GM18861 (cell line): ENCODE measurements around the gene KCNH5.
"Not testable (repeated sequence)": the region's sequence is repeated elsewhere in the genome, so short reads cannot be mapped to it uniquely, and the experiment has no call there.

Source experiments
- ATAC-seq: cut with Tn5 transposase; IDR thresholded peaks from one replicate; pipeline ENCODE4 v1.9.1; 2021; ENCODE audit not compliant: unreplicated experiment

Gene KCNH5

DNA sequence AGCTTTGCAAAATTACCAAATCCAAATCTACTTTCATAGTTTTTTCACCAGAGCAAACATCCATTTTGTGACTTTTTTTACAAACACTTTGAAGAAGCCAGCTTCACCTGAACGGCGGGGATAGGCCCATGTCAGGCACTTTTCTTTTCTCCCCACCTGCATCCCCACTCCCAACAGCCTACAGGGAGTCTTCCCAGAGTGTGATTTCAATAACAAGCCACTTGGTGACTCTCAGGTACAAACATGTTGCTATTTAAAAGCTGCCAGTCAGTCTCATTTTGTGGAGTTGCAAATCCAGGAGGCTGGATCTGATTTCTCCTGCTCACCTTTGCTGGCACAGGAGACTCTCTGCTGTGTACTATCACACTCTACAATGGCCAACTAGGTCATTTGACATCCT, 285.5 kb downstream of the KCNH5 start:
- ATAC-seq: no peak

GRCh38 chr14:62746881-62747280, 298.4 kb downstream of the KCNH5 start:
- ATAC-seq: not testable (repeated sequence)

- no peak for ATAC-seq
Observed at GRCh38 chr14:62745496-62745895, 299.8 kb downstream of the KCNH5 start.

DNA sequence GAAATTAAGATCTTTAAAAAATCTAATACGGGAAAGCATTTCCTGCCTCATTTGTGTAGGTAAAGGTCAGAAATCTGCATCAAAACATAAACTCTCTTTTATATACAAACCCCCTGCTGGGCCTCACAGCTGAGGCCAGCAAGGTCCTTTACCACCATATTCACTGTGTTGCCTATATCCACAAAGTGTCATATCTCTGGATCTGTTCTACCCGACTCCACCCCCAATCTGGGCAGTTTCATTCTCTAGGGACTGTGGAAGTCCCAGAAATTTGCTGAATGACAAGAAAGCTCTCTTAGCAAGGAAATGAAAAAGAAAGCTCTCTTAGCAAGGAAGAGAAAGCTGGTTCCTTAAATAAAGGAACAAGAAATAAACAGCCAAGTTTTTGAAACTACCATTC, 301.7 kb downstream of the KCNH5 start:
- ATAC-seq: no peak

DNA sequence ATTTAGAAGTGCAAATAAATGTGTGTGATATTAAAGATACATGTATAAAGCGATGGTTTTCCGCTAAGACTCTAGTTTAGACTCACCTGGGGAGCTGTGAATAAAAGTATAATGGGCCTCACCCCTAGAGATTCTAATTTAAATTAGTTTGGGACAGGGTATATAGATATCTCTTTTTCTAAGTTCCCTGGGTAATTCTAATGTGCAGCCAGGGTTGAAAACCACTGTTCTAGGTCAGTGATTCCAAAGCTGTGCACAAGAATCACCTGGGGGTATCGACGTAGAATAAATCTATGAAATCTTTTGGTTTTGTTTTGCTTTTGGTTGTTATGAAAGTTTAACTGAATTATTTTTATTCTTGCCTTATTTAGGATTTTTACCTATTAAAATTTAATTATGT, 302.1 kb downstream of the KCNH5 start:
- no peak for ATAC-seq

GRCh38 chr14:62739647-62740046, 305.6 kb downstream of the KCNH5 start:
- no peak for ATAC-seq

DNA sequence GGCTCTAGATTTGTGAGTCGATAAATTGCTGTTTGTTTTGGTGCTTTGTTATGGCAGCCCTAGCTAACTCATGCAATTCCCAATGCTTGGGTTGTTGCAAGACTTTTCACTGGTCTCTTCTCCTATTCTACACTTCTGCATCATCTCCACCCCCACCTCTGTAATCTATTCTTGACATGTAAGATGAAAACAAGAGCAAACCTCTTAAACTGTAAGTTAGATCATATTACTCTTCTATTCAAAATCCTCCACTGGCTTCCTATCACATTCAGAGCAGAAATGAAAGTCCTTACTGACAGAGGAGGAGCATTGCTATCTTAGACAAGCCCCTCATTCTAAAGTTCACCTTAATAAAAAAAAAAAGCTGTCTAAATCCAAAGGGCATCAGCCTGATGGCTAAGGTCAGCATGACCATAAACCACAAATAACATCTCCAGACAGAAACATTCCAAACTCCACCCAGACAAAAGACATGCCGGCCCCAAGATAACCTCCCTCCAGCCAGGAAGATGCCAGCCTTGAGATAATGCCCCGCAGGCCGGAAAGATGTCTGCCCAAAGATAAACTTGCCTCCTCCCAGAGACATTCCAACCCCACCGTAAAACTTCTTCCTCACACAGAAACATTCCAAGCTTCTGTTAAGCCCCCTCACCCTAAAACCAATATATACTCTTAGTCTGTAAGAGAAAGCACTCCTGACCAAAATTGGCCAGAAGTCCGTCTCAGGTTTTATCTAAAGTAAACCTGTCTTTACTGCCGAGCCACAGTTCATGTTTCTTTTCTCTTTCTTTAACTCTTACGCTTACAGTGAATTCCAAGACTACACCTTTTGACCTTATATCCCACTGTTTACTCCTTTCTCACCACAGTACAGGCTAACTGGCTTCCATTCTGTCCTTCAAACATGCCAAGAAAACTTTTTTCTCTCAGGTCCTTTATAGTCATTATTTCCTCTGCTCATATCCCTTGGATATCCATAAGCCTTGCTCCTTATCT, 308.9 kb downstream of the KCNH5 start:
- no peak for ATAC-seq

DNA sequence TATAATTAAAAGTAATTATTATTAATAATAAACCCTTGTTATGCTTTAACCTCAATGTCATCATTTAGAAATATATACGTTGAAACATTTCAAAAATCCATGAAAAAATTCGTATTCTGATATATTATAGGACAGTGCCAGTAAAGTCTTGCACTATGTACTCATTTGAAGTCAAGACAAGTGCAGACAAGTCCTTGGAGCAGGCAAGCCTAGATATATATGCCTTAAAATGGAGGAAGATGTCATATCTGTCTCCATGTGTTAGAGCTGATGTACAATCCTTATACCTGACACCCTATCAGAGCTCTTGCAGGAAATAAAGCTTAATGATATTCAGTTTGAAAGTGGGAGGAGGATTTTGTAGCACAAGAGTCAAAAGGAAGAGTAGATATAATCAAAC, 310.4 kb downstream of the KCNH5 start:
- no peak for ATAC-seq

DNA sequence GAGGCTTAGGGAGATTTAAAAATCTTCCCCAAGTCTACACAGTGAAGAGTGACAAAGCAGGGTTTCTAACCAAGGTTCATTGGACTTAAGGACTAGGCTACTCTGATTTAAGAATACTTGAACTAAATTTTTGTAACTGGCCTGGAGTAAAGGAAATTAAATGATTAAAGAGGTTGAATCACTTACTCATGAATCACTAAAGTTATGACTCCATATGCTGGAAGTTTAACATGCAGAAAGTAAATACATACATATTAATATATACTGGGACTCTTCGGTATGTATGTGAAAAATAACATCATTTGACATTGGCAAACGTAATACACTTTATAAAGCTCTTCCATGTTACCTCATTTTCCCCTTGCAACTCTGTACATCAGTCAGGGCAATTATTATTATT, 322.9 kb downstream of the KCNH5 start:
- ATAC-seq: no peak

- ATAC-seq: no peak
Observed at GRCh38 chr14:62718629-62719028, 326.6 kb downstream of the KCNH5 start.

DNA sequence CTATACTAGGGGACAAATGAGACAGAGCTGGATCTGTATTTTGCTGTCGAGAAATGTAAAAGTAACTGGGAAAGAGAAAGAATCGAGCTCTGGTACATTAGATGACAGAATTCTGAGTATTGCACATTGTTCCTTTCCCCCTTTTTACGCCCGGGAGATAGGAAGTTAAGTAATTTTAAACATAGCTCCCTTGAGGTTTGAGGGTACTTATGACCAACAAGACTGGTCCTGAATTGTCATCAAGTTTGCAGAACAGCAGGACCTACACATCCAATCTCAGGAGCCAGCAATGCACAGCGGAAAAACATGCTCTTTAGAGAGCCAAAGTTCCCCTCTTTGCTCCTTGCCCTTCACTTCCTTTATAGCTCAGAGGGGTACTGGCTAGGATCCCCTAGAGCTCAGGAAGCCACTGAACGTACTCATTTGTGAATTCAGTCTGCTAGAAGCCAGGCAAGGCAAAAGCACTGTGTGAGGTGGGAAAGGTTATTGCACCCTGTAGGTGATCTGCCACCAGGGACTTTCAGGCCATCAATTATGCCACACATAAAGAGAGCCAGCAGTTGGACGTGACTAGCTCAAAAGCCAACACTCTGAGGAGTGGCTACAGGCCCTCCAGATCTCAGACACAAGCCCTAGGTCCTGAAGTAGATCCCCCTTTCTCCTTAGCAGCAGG, 333.8 kb downstream of the KCNH5 start:
- ATAC-seq: no peak

DNA sequence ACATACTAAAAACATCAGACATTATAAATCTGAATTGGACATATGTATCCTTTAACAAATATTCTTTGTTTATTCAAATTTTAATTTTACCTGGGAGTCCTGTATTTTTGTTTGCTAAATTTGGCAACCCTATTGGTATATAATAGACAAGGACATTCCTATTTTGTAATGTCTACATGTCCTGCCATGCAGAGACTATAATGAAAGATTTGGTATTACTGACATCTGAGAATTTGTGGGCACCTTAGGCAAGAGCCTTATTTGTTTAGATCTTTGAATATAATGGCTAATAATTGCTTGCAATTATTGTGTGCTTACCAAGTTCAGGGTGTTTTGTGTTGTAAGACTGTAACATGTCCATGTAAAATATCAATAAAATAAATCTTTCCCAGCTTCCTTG, 334.4 kb downstream of the KCNH5 start:
- ATAC-seq: no peak

DNA sequence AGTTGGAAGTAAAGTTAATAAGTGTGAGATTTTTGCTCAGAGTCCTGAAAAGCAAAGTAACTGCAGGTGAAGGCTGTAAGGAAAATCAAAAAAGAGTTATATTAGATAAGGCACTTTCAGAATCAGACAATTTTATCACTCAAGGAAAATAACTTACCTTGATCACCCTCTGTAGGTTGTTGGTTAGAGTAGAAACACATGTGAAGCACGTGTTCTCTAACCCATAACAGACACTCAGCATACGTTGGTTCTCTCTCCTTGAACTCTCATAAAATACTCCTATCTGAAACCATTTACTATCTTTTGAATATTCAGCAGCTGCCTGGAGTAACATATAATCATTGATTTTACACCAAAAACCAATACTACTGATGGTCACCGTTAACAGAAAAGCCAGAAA, 335.5 kb downstream of the KCNH5 start:
- ATAC-seq: no peak

- no peak for ATAC-seq
Observed at GRCh38 chr14:62706217-62706616, 339.0 kb downstream of the KCNH5 start.

DNA sequence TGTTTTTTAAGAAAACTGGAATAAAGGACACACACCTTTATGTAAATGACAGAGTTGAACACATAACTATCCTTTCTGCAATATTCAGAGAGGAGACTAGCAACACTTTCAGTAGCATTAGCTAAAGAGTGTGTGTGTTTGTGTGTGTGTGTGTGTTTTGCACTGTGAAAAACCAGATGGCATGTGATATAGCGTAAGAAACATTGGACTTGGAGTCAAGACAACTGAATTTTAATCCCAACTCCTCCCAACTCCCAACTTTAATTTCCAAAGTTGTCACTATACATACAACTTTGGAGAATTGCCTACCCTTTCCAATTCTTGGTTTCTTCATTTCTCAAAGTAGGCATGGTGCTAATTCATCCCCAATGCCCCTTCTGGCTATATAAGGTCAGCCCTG, 347.8 kb downstream of the KCNH5 start:
- no peak for ATAC-seq

- no peak for ATAC-seq
Observed at GRCh38 chr14:62696929-62697328, 348.3 kb downstream of the KCNH5 start.

- no peak for ATAC-seq
Observed at GRCh38 chr14:62696331-62696924, 348.8 kb downstream of the KCNH5 start.

- no peak for ATAC-seq
Observed at GRCh38 chr14:62694075-62694474, 351.2 kb downstream of the KCNH5 start.

DNA sequence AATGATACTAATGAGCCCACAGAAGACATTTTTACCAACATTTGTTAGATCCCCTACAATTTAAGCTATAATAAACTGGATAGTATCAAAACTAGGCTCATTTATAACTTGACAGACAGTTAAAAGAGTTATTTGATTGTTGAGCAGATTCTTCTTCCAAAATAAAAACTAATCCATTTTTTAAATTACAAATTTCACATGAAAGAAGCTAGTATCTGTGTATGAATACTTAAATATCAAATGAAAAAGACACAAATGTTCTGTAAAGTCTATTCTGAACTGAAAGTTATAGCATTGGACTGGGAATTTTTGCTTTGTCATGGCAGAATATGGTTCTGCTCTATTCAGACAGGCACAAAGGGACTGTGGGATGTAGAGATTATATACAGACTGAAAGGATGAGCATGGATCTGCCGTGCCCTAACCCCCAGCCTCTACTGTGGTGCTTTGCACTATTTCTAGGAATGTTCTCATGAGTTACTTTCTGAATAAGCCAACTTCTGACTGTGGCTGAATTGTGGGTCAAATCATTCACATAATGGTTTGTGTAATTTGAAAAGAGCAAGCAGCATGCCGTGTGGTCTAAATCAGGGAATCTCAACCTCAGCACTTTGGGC, 352.7 kb downstream of the KCNH5 start:
- no peak for ATAC-seq

GRCh38 chr14:62691647-62692489, 353.4 kb downstream of the KCNH5 start:
- ATAC-seq: no peak

DNA sequence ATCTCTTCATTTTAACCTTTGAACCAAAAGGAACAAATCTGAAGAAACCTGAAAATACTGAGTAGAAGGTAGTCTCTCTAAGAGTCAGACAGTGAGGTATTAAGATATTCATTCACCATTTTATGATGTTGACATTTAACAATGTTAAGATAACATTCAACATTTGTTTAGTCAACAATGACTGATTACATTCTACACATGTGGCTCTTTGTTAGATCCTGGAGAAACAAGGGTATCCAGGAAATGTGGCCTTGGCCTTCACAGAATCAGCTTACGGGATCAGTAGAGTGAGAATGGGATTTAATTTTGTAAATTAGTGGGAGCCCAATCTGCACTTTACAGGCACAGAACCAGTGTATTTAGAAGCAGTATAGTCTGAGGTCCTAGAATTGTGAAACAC, 355.5 kb downstream of the KCNH5 start:
- no peak for ATAC-seq
